Measurements from ENCODE around the gene TRIM41. TPM values are rescaled to one million over a fixed set of nuclear protein-coding genes. Genes with fewer than 3 reads are reported as not detected.

TRIM41 gene
- total and polyA plus RNA-seq, 2 of the 13 experiments (the other 11 are each of a cell fraction or from before 2014, with no cell fraction given) = 10.2 to 16.7 TPM

DNA sequence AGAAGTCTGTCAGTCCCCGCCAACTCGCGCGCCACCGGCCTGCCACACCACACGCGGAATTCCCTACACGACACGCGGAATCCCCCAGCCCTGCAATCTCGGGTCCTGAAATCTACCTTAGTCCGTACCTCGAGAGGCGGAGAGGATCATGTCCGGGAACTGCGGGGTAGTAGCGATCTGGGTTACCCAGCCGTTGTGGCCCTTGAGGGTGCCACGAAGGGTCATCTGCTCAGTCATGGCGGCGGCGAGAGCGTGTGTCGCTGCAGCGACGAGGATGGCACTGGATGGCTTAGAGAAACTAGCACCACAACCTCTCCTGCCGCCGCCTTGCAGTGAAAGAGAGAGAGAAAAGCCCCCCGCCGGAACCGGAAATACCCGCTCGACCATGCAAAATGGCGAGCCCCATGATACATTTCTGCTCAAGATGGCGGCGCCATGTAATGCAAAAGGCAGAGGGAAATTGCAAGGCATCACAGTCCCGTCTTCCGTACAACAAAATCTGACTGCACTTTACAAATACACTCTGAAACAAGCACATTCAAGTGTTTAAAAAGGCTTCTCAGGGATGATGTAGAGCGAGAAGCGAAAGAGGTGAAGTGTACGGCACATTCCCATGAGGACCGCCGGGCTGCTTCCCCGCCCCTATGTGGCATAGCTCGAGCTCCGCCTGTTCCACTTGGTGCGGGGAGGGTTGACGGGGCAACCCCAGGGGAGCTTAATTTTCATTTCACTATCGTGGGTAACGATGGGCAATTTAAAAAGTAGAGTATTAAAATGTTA, 20.7 kb downstream of the TRIM41 start, which contains the start of gene RACK1 (continued):
- peak; percentile 75 for TF ChIP-seq GABPA (IDR thresholded peaks at IDR 0.05; ENCODE audit: low read depth, low read length)
- TF ChIP-seq GABPA (CRISPR knock-in tag; IDR thresholded peaks at IDR 0.05; ENCODE audit: low read depth) = peak; percentile 97
- peak; percentile 44; the same call in 1 of the 2 replicates for TF ChIP-seq ETV6 (CRISPR knock-in tag; conservative IDR thresholded peaks at IDR 0.05)
- TF ChIP-seq BRCA1 (CRISPR knock-in tag; IDR thresholded peaks at IDR 0.05) = no peak
- TF ChIP-seq KLF6 (CRISPR knock-in tag; IDR thresholded peaks at IDR 0.05) = peak; percentile 41; the same call in 1 of the 2 replicates
- TF ChIP-seq AHDC1 (CRISPR knock-in tag; IDR thresholded peaks at IDR 0.05; ENCODE audit: borderline replicate concordance) = no peak
- 0 out of 2 replicates have a peak, but pooled peaks have one; percentile 72 for TF ChIP-seq ZNF589 (CRISPR knock-in tag; conservative IDR thresholded peaks at IDR 0.05)
- TF ChIP-seq GPN1 (CRISPR knock-in tag; IDR thresholded peaks at IDR 0.05; ENCODE audit: borderline replicate concordance) = no peak
- TF ChIP-seq ZBTB44 (CRISPR knock-in tag; IDR thresholded peaks at IDR 0.05) = peak; percentile 71; the same call in 1 of the 2 replicates
- peak; percentile 88; the same call in 1 of the 2 replicates for TF ChIP-seq ZNF607 (CRISPR knock-in tag; IDR thresholded peaks at IDR 0.05; ENCODE audit: borderline replicate concordance)
- peak; percentile 59 for TF ChIP-seq HOXD1 (CRISPR knock-in tag; IDR thresholded peaks at IDR 0.05)
- TF ChIP-seq, protein P1, sequence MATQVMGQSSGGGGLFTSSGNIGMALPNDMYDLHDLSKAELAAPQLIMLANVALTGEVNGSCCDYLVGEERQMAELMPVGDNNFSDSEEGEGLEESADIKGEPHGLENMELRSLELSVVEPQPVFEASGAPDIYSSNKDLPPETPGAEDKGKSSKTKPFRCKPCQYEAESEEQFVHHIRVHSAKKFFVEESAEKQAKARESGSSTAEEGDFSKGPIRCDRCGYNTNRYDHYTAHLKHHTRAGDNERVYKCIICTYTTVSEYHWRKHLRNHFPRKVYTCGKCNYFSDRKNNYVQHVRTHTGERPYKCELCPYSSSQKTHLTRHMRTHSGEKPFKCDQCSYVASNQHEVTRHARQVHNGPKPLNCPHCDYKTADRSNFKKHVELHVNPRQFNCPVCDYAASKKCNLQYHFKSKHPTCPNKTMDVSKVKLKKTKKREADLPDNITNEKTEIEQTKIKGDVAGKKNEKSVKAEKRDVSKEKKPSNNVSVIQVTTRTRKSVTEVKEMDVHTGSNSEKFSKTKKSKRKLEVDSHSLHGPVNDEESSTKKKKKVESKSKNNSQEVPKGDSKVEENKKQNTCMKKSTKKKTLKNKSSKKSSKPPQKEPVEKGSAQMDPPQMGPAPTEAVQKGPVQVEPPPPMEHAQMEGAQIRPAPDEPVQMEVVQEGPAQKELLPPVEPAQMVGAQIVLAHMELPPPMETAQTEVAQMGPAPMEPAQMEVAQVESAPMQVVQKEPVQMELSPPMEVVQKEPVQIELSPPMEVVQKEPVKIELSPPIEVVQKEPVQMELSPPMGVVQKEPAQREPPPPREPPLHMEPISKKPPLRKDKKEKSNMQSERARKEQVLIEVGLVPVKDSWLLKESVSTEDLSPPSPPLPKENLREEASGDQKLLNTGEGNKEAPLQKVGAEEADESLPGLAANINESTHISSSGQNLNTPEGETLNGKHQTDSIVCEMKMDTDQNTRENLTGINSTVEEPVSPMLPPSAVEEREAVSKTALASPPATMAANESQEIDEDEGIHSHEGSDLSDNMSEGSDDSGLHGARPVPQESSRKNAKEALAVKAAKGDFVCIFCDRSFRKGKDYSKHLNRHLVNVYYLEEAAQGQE (IDR thresholded peaks at IDR 0.05; ENCODE audit: borderline replicate concordance in 1 of 2, low read depth in 1 of 2, low read length in 2 of 2) = peak in 1 of 2 experiments; percentile 84; a peak in 2 of 4 replicates
- TF ChIP-seq KAT7 (CRISPR knock-in tag; IDR thresholded peaks at IDR 0.05; ENCODE audit: borderline replicate concordance) = 0 out of 2 replicates have a peak, but pooled peaks have one; percentile 56
- TF ChIP-seq CBX5 (CRISPR knock-in tag; IDR thresholded peaks at IDR 0.05; ENCODE audit: borderline replicate concordance) = peak; percentile 55; the same call in 1 of the 2 replicates
- no peak for TF ChIP-seq MBNL3 (CRISPR knock-in tag; conservative IDR thresholded peaks at IDR 0.05)
